ENCODE results near the gene TADA2B. TPM values are rescaled to one million over a fixed set of nuclear protein-coding genes. Genes with fewer than 3 reads are reported as not detected.

The TADA2B gene
- polyA plus RNA-seq, 3 donors = 2.0 to 10.2 (median 2.6) TPM

GRCh38 chr4:7004331-7004730 lies 38.8 kb upstream of the TADA2B start:
- H3K27me3 Mint-ChIP-seq (ENCODE audit: low read depth in 3 of 3) = no peaks in the 10 kb centered on the region
- H2AFZ ChIP-seq (ENCODE audit: insufficient read depth, low read depth, low read length, poor library complexity, severe bottlenecking) = no peak overlapping the region
- peaks cover 13% of the 10 kb centered on the region for H3K79me2 ChIP-seq (ENCODE audit: insufficient read depth, low read length)
- H3K4me3 ChIP-seq (replicated peaks in 1 of 3; ENCODE audit: low read depth in 2 of 3, low read length in 3 of 3) = no peak overlapping the region
- 89% methylated on average over 3 of the region's 4 CpGs for WGBS (ENCODE audit: insufficient coverage)
- H3K9ac ChIP-seq (ENCODE audit: insufficient read depth, low read length, poor library complexity, severe bottlenecking) = no peak overlapping the region
- no peak for TF ChIP-seq CTCF (IDR thresholded peaks at IDR 0.05)
- no peak for DNase-seq
- no peaks in the 10 kb centered on the region for H3K9me3 ChIP-seq (replicated peaks in 1 of 2; ENCODE audit: control insufficient read depth in 1 of 2, insufficient read depth in 1 of 2, low read length in 2 of 2)
- H3K4me3 Mint-ChIP-seq = no peak overlapping the region
- H3K4me1 ChIP-seq (ENCODE audit: control insufficient read depth in 1 of 2, insufficient read depth in 2 of 2, low read length in 2 of 2) = peaks cover 4% of the 10 kb centered on the region in 2 donors
- H4K20me1 ChIP-seq (ENCODE audit: insufficient read depth, low read length) = peaks cover 78% of the 10 kb centered on the region
- peak overlapping the region in 1 of 2 donors; percentile 33 for H3K27ac ChIP-seq (ENCODE audit: low read depth in 1 of 2, low read length in 2 of 2)
- no peak overlapping the region for H3K4me2 ChIP-seq (replicated peaks; ENCODE audit: extremely low read depth, low read length, poor library complexity, severe bottlenecking)
- H3K27ac Mint-ChIP-seq = peak overlapping the region in 2 of 7 donors; percentile 19 to 23
- H3K9me3 Mint-ChIP-seq = no peaks in the 10 kb centered on the region
- H3K4me1 Mint-ChIP-seq = peaks cover 4% of the 10 kb centered on the region
- intact Hi-C loops (cut with micrococcal nuclease) = no loop called here
- peaks cover 89 to 96% of the 10 kb centered on the region in 2 donors for H3K36me3 Mint-ChIP-seq
- H3K27me3 ChIP-seq (ENCODE audit: control insufficient read depth in 2 of 2, insufficient read depth in 2 of 2, low read length in 2 of 2) = no peaks in the 10 kb centered on the region
- peaks cover 88 to 100% of the 10 kb centered on the region in 2 donors for H3K36me3 ChIP-seq (replicated peaks in 1 of 2; ENCODE audit: control insufficient read depth in 1 of 2, insufficient read depth in 2 of 2, low read length in 2 of 2)

GRCh38 chr4:7005571-7005970 lies 37.6 kb upstream of the TADA2B start:
- Histone ChIP-seq H3K79me2 (ENCODE audit: insufficient read depth, low read length) (peaks cover 10% of the 10 kb centered on the region), H4K20me1 (ENCODE audit: insufficient read depth, low read length) (peaks cover 76% of the 10 kb centered on the region), H3K9ac (ENCODE audit: insufficient read depth, low read length, poor library complexity, severe bottlenecking) (no peak overlapping the region), H3K4me3 (replicated peaks in 1 of 3; ENCODE audit: low read depth in 2 of 3, low read length in 3 of 3) (no peak overlapping the region), H3K27ac (ENCODE audit: low read depth in 1 of 2, low read length in 2 of 2) (no peak overlapping the region), H2AFZ (ENCODE audit: insufficient read depth, low read depth, low read length, poor library complexity, severe bottlenecking) (no peak overlapping the region), H3K4me2 (replicated peaks; ENCODE audit: extremely low read depth, low read length, poor library complexity, severe bottlenecking) (no peak overlapping the region), H3K36me3 (replicated peaks in 1 of 2; ENCODE audit: control insufficient read depth in 1 of 2, insufficient read depth in 2 of 2, low read length in 2 of 2) (peaks cover 87 to 100% of the 10 kb centered on the region in 2 donors), H3K9me3 (replicated peaks in 1 of 2; ENCODE audit: control insufficient read depth in 1 of 2, insufficient read depth in 1 of 2, low read length in 2 of 2) (no peaks in the 10 kb centered on the region), H3K4me1 (ENCODE audit: control insufficient read depth in 1 of 2, insufficient read depth in 2 of 2, low read length in 2 of 2) (no peaks in the 10 kb centered on the region), H3K27me3 (ENCODE audit: control insufficient read depth in 2 of 2, insufficient read depth in 2 of 2, low read length in 2 of 2) (no peaks in the 10 kb centered on the region)
- Mint-ChIP-seq H3K9me3 (no peaks in the 10 kb centered on the region), H3K4me1 (no peaks in the 10 kb centered on the region), H3K4me3 (no peak overlapping the region), H3K27me3 (ENCODE audit: low read depth in 3 of 3) (no peaks in the 10 kb centered on the region), H3K36me3 (peaks cover 87 to 94% of the 10 kb centered on the region in 2 donors), H3K27ac (no peak overlapping the region)
- DNase-seq = no peak
- TF ChIP-seq CTCF (IDR thresholded peaks at IDR 0.05) = no peak
- WGBS (ENCODE audit: insufficient coverage) = 100% methylated on average over 1 of the region's 4 CpGs
- intact Hi-C loops (cut with micrococcal nuclease) = no loop called here
